ENCODE results near the gene FAM25G.

FAM25G gene

DNA sequence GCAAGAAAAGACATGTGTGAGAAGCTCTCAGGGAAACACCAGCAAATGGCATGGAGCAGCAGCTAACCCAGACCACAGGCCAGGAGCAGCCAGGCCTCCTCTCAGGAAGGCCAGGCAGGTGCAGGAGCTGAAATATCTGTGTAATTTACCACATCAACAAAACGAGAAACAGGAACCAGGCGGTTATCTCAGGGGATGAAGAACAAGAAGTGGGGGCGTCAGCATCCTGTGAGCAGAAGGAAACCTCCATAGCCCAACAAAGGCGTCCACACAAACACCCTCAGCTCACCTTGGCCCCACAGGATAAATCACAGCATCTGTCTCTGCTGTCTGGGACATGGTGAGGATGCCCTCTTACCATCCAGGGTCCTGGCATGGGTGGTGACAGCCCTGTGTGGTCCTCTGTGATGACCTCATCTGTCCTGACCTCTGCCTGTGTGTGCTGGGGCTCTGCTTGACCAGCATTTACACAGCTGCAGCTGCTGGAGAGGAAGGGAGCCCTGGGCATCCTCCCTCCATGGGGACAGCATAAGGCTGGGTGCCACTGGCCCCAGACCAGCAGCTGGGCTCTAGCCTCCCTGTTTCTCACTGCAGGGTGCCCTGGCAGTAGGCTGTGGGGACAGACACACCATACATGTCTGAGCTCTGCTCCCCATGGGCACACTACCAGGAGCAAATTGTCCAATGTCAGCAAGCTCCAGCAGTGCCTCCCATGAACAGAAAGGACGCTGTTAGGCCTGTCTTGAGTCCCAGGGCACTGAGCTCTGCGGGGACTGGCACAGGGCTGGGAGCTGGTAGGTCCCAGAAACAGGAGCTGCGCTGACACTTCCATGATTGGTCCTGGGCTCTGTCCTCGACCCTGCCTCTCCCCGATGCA, 42.2 kb downstream of the FAM25G start:
- DNase-seq (ENCODE audit: low read depth in 2 of 2), result no peak

- DNase-seq (ENCODE audit: low read depth in 2 of 2), result no peak
These were observed 43.8 kb downstream of the FAM25G start for GRCh38 chr10:47447705-47448104.

GRCh38 chr10:47447209-47447608, 44.3 kb downstream of the FAM25G start:
- DNase-seq (ENCODE audit: low read depth in 2 of 2), result no peak

DNA sequence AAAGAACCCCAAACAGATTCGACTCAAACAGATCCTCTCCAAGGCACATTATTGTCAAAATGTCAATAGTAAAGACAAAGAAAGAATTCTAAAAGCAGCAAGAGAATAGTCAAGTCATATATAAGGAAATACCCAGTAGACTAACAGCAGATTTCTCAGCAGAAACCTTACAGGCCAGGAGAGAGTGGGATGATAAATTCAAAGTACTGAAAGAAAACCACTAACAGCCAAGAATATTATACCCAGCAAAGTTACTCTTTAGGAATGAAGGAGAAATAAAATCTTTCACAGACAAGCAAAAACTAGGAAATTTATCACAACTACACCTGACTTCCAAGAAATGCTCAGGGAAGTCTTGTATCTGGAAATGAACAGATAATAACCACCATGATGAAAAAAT, 45.8 kb downstream of the FAM25G start:
- DNase-seq (ENCODE audit: low read depth in 2 of 2), result no peak

GRCh38 chr10:47444047-47444446, 47.5 kb downstream of the FAM25G start:
- DNase-seq (ENCODE audit: low read depth in 2 of 2), result no peak

DNA sequence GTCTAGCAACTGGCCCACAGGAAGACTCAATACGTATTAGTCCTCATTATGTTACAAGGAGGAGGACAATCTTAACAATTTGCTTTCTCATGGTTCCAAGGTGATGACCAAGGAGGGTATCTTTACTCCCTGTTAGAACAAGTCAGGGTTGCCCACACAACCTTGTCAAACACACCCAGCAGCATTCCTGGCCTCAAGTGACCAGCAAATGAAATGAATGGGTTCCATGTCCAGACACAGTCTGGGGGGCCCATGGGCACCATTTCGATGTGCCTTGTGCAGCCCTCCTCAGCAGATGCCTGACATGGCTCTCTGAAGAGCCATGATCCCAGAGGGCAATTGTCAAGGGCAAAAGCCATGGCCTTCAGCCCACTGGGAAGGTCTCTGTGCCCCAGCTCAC, 48.4 kb downstream of the FAM25G start:
- no peak for DNase-seq (ENCODE audit: low read depth in 2 of 2)

DNA sequence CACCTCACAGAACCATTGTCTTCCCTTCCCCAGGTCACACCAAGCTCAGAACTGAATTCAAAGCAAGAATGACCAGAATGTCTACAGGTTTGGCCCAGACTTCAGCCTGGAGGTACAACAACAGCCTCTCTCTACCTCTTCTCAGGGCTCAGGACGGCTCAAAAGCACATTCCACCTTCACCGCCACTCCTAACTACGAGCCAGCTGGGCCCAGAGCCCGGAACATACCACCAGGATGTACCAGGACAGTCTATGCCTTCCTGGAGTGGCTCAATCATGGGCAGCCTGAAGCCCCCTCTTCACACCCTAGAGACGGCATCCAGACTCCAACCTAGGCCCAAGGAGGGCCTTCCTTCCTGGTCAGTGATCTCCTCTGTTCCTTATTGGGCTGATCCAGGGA, 49.1 kb downstream of the FAM25G start:
- no peak for DNase-seq (ENCODE audit: low read depth in 2 of 2)

DNA sequence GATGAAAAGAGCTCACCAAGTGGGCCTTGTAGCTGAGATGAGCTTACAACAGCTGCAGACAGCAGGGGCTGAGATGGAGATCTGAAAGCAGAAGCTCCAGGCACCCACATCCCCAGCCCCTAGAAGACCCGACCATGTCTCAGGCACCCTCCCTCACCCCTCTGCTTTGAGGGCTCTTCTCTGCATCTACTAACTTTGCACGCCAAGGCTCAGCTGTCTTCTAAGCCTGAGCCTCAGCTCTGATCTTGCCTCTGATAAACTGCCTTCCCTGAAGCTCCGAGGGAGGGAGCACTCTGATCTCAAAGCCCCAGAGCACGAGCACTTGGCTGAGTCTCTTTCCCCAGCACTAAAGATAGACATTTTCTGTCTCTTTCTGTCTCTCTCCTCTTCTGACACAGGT, 49.6 kb downstream of the FAM25G start:
- no peak for DNase-seq (ENCODE audit: low read depth in 2 of 2)

DNA sequence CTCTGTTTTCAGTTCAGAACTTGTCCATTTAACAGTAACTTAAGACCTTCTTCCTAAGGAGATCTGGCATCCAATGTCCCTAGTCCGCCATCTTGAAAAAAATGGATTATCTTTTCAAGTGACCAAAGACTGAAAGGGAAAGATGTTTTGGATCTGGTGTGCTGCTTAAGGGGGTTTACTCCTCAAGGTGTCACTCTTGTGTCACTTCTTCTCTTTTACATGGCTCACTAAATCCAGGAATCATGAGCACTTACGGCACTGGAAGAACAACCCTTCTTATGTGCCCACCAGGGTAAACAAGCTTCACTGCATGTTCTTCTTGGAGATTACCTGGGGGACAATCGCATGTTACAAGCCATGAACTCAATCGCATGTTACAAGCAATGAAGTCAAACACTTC, 51.3 kb downstream of the FAM25G start:
- no peak for DNase-seq (ENCODE audit: low read depth in 2 of 2)

- DNase-seq (ENCODE audit: low read depth in 2 of 2), result peak; percentile 15 to 20
These were observed 52.5 kb downstream of the FAM25G start for GRCh38 chr10:47438857-47439474.

All from fibroblast of skin of left quadriceps (primary cell).